HepG2 (cell line): ENCODE results near the gene MISP3. TPM values are rescaled to one million over a fixed set of nuclear protein-coding genes. Genes with fewer than 3 reads are reported as not detected.

Experiments
- ATAC-seq: fragments of 200-7000 bp; cut with Tn5 transposase; 3 replicates; pipeline ENCODE4 v1.9.1; 2020; ENCODE audit warnings: mild to moderate bottlenecking, moderate library complexity
- BruUV-seq: library from RNA; stranded (reverse); fragments of 400-500 nt; replicated peaks from 2 replicates; lab custom pipeline; 2021; lab: Mats Ljungman, UMichigan
- CTCF ChIA-PET: fragments of 300-600 bp; formaldehyde crosslinking; extraction: SDS; loops from one replicate; lab custom pipeline; 2021; ENCODE audit warnings: low total read pairs, inconsistent platforms, low intra/inter-chr PET ratio; lab: Yijun Ruan, JAX
- POLR2A ChIA-PET: fragments of 350-600 bp; sonication (Branson Sonifier 250); formaldehyde crosslinking; loops from one replicate; lab custom pipeline; 2020; ENCODE audit warnings: antibody characterized with exemption, inconsistent platforms; lab: Yijun Ruan, JAX
- DNase-seq: peaks from one replicate; pipeline ENCODE4 v3.0.0-alpha.2; 2015; ENCODE audit warnings: low spot score
- FAIRE-seq: peaks from 3 replicates; lab custom pipeline; 2011; peaks lifted over from hg19 to GRCh38; lab: Jason Lieb, UNC
- H2AFZ ChIP-seq: one replicate; pipeline ENCODE4 v1.6.1; 2011; ENCODE audit warnings: low read length, inconsistent platforms
- H3K27ac ChIP-seq: fragments of 300-600 bp; 3 replicates; pipeline ENCODE4 v1.8.0; 2011; ENCODE audit warnings: mixed run types, mild to moderate bottlenecking, mixed read lengths, low read length, inconsistent platforms; ENCODE audit not compliant: insufficient read depth; ENCODE audit errors: extremely low read length
- H3K27me3 ChIP-seq, 2 experiments: fragments of 200-600 bp in 1 of 2; 2 replicates in 1 of 2; 3 replicates in 1 of 2; pipeline versions ENCODE4 v1.6.0 to v1.8.0; 2011; ENCODE audit warnings: low read length in 2 of 2, mild to moderate bottlenecking in 2 of 2, moderate library complexity in 2 of 2, inconsistent platforms in 1 of 2; ENCODE audit not compliant: insufficient read depth in 2 of 2, control insufficient read depth in 1 of 2
- H3K36me3 ChIP-seq, 2 experiments: fragments of 200-600 bp in 1 of 2; replicated peaks in 1 of 2; 2 replicates in 1 of 2; 3 replicates in 1 of 2; pipeline versions ENCODE4 v1.5.1 to v1.8.0; 2011; ENCODE audit warnings: low read length in 2 of 2, inconsistent platforms in 1 of 2; ENCODE audit not compliant: insufficient read depth in 2 of 2, control insufficient read depth in 1 of 2
- H3K4me1 ChIP-seq: 2 replicates; pipeline ENCODE4 v1.5.1; 2012; ENCODE audit warnings: low read length, inconsistent platforms; ENCODE audit not compliant: insufficient read depth
- H3K4me2 ChIP-seq: 2 replicates; pipeline ENCODE4 v1.6.0; 2011; ENCODE audit warnings: low read depth, low read length, inconsistent platforms
- H3K4me3 ChIP-seq, 3 experiments: fragments of 200-600 bp in 1 of 3; sonication (generic), shearing (Covaris generic) in 1 of 3; replicated peaks in 1 of 3; 2 replicates each; pipeline ENCODE4 v1.5.1; 2011 to 2016; ENCODE audit warnings: low read length in 3 of 3, inconsistent platforms in 2 of 3, low read depth in 2 of 3, mild to moderate bottlenecking in 2 of 3, control low read depth in 1 of 3, mixed read lengths in 1 of 3; ENCODE audit not compliant: insufficient read depth in 1 of 3
- H3K79me2 ChIP-seq: one replicate; pipeline ENCODE4 v1.6.1; 2011; ENCODE audit warnings: low read length, inconsistent platforms; ENCODE audit not compliant: insufficient read depth
- H3K9ac ChIP-seq: 2 replicates; pipeline ENCODE4 v1.6.0; 2011; ENCODE audit warnings: mild to moderate bottlenecking, low read depth, low read length, inconsistent platforms; ENCODE audit not compliant: insufficient read depth
- H3K9me3 ChIP-seq: 2 replicates; pipeline ENCODE4 v1.5.1; 2012; ENCODE audit warnings: mild to moderate bottlenecking, low read length
- H4K20me1 ChIP-seq: 2 replicates; pipeline ENCODE4 v1.6.0; 2011; ENCODE audit warnings: inconsistent platforms, mild to moderate bottlenecking, low read length, moderate library complexity; ENCODE audit not compliant: insufficient read depth
- KDM2A ChIP-seq: sonication (generic); formaldehyde crosslinking; IDR thresholded peaks from 2 replicates; pipeline ENCODE4 v1.4.0; 2020; ENCODE audit warnings: low read depth, missing genetic modification reagents, borderline replicate concordance
- NCOR1 ChIP-seq: fragments of 200-600 bp; sonication (generic); IDR thresholded peaks from 2 replicates; pipeline ENCODE4 v1.7.0; 2017; ENCODE audit warnings: antibody characterized with exemption, low read length, borderline replicate concordance
- RAD21 ChIP-seq: fragments of 450-650 bp; formaldehyde crosslinking; IDR thresholded peaks from 2 replicates; pipeline ENCODE4 v1.5.0; 2020; ENCODE audit warnings: mild to moderate bottlenecking
- SMC3 ChIP-seq: IDR thresholded peaks from 2 replicates; pipeline ENCODE4 v1.6.1; 2011; ENCODE audit warnings: low read length, improper control_type of control experiment
- STAG1 ChIP-seq: sonication (generic); formaldehyde crosslinking; IDR thresholded peaks from 2 replicates; pipeline ENCODE4 v1.4.0; 2020; ENCODE audit warnings: missing genetic modification reagents
- XRCC5 ChIP-seq: fragments of 200-400 bp; formaldehyde crosslinking; optimal IDR thresholded peaks from 2 replicates; pipeline ENCODE3; 2017; ENCODE audit warnings: mild to moderate bottlenecking, low read length
- ZNF292 ChIP-seq: sonication (generic); formaldehyde crosslinking; IDR thresholded peaks from 2 replicates; pipeline ENCODE4 v1.8.1; 2022; ENCODE audit warnings: mild to moderate bottlenecking, low read depth, missing genetic modification reagents, borderline replicate concordance
- WGBS: methylation state at CpG from one replicate; pipeline ENCODE4 v1.1.6; 2017; ENCODE audit warnings: low lambda C conversion rate; 5-methylcytosine and 5-hydroxymethylcytosine counted together
- in situ Hi-C: cut with HindIII; loops from 2 replicates; pipeline ENCODE4 v1.10.0; 2017; ENCODE audit warnings: low pct_unique_long_range_greater_than_20kb; ENCODE audit not compliant: extremely low pct_ligation_motif_present
- intact Hi-C: fragments of 100-400 bp; cut with micrococcal nuclease; formaldehyde crosslinking; loops from one replicate; pipeline ENCODE4 v1.10.0; 2022; ENCODE audit not compliant: unreplicated experiment
- polyA plus RNA-seq, 8 experiments: library from polyadenylated mRNA; depleted of rRNA in 3 of 8; stranded (reverse) in 7 of 8; unstranded in 1 of 8; fragments of >200 nt; fragmentation: Illumina TruSeq in 4 of 8; extraction: Trizol in 4 of 8; gene quantifications; 2 replicates each; pipeline versions ENCODE4 v1.2.1 to v1.2.3, GENCODE V29; 2011 to 2016; ENCODE audit warnings: low read depth in 4 of 8, missing spikeins in 1 of 8, mixed read lengths in 1 of 8; ENCODE audit not compliant: insufficient read depth in 1 of 8
- total RNA-seq, 5 experiments: library from RNA; depleted of rRNA; stranded (reverse); fragments of >200 nt; fragmentation: Illumina TruSeq; extraction: Trizol; gene quantifications; 2 replicates each; pipeline ENCODE4 v1.2.3, GENCODE V29; 2016; ENCODE audit warnings: low read depth in 1 of 5
- TF ChIP-seq, protein P1 (sequence below): sonication (generic); formaldehyde crosslinking; IDR thresholded peaks from 2 replicates; pipeline ENCODE4 v1.5.0; 2020; ENCODE audit warnings: mild to moderate bottlenecking, missing genetic modification reagents, moderate library complexity

Gene MISP3
- total and polyA plus RNA-seq, 2 of the 13 experiments (the other 11 are each of a cell fraction or from before 2014, with no cell fraction given) = 2.5 to 5.4 TPM

DNA sequence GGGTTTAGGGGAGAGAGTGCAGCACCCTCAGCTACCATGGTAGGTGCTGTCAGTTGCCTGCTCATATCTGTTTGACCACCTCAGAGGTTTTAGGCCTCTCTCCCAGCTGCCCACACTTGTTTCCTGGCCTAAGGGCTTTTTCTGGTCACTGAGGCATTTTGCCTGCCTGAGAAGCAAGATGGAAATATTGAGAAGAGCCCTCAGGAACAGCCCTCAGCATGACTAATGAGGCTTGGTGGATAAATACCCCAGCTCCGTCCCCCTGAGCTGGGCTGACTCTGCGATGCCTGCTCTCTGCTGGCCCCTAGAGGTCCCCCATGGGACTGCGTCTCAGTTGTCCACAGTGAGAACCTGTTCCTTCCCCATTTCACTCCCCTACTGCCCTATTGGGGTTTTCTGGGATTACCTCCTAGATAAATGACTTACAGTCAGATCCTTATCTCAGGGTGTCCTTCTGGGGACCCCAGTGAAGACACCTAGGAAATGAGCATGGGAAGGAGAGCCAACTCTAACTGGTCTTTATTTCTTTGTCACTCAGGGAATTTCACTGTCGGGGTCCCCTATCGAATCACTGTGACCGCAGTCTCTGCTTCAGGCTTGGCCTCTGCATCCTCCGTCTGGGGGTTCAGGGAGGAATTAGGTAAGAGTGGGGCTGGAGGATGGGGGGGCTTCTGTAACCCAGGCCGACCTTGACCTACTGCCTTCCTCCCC is 24.0 kb upstream of the MISP3 start:
- H3K36me3 ChIP-seq = no peaks in the 10 kb centered on the region
- ATAC-seq (peak; percentile 72), FAIRE-seq (no peak), DNase-seq (peak; percentile 23)
- H2AFZ ChIP-seq = no peak overlapping the region
- H3K27me3 ChIP-seq = no peaks in the 10 kb centered on the region
- H3K27ac ChIP-seq = no peak overlapping the region
- peak; percentile 74 for TF ChIP-seq XRCC5
- TF ChIP-seq RAD21 (CRISPR knock-in tag) = peak; percentile 41
- TF ChIP-seq NCOR1 = no peak
- TF ChIP-seq ZNF292 (CRISPR knock-in tag) = no peak
- peak; percentile 55 for TF ChIP-seq STAG1 (CRISPR knock-in tag)
- peak; percentile 33; the same call in 1 of the 2 replicates for TF ChIP-seq KDM2A (CRISPR knock-in tag)
- TF ChIP-seq, protein P1, sequence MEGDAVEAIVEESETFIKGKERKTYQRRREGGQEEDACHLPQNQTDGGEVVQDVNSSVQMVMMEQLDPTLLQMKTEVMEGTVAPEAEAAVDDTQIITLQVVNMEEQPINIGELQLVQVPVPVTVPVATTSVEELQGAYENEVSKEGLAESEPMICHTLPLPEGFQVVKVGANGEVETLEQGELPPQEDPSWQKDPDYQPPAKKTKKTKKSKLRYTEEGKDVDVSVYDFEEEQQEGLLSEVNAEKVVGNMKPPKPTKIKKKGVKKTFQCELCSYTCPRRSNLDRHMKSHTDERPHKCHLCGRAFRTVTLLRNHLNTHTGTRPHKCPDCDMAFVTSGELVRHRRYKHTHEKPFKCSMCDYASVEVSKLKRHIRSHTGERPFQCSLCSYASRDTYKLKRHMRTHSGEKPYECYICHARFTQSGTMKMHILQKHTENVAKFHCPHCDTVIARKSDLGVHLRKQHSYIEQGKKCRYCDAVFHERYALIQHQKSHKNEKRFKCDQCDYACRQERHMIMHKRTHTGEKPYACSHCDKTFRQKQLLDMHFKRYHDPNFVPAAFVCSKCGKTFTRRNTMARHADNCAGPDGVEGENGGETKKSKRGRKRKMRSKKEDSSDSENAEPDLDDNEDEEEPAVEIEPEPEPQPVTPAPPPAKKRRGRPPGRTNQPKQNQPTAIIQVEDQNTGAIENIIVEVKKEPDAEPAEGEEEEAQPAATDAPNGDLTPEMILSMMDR (CRISPR knock-in tag) = peak; percentile 72
- TF ChIP-seq SMC3 = 0 out of 2 replicates have a peak, but pooled peaks have one; percentile 20
- H3K9ac ChIP-seq = no peak overlapping the region
- POLR2A ChIA-PET = interaction anchor here (0.7 kb wide), 1 partner anchor 165 kb away, joined by 3 read pairs; no protein-coding TSS in a partner anchor
- WGBS = 84% methylated on average over 8 of the region's 8 CpGs
- in situ Hi-C loops (no loop called here), intact Hi-C loops (no loop called here)
- CTCF ChIA-PET = no interaction called here
- peaks cover 4% of the 10 kb centered on the region for H3K9me3 ChIP-seq
- no TSS peak for BruUV-seq
- no peaks in the 10 kb centered on the region for H4K20me1 ChIP-seq
- H3K4me1 ChIP-seq = no peaks in the 10 kb centered on the region
- H3K4me2 ChIP-seq = no peak overlapping the region
- no peaks in the 10 kb centered on the region for H3K79me2 ChIP-seq
- no peak overlapping the region for H3K4me3 ChIP-seq
